Panc1 (cell line): Measurements from ENCODE around the gene STAC3. TPM values are rescaled to one million over a fixed set of nuclear protein-coding genes. Genes with fewer than 3 reads are reported as not detected.

Experiments used
- ATAC-seq: fragments of 200-7000 bp; cut with Tn5 transposase; 2 replicates; pipeline ENCODE4 v1.9.1; 2020; ENCODE audit warnings: mild to moderate bottlenecking, moderate library complexity
- BruUV-seq: library from RNA; stranded (reverse); fragments of 400-500 nt; replicated peaks from 2 replicates; lab custom pipeline; 2021; lab: Mats Ljungman, UMichigan
- CTCF ChIA-PET: fragments of 300-600 bp; sonication (Branson Sonifier 250); formaldehyde crosslinking; loops from one replicate; lab custom pipeline; 2022; ENCODE audit warnings: antibody characterized with exemption; lab: Charles Lee
- POLR2A ChIA-PET: fragments of 300-600 bp; sonication (Branson Sonifier 250); formaldehyde crosslinking; loops from one replicate; lab custom pipeline; 2022; ENCODE audit warnings: antibody characterized with exemption; lab: Charles Lee
- DNase-seq: peaks from one replicate; pipeline ENCODE4 v3.0.0-alpha.2; 2010; ENCODE audit warnings: low read depth, low spot score
- H3K27ac ChIP-seq: 2 replicates; pipeline ENCODE4 v1.5.1; 2011; ENCODE audit warnings: mild to moderate bottlenecking, low read length, inconsistent platforms
- H3K27me3 ChIP-seq: fragments of 200-500 bp; sonication (Bioruptor generic); 2 replicates; pipeline ENCODE4 v1.6.0; 2014; ENCODE audit warnings: low read length, inconsistent platforms; ENCODE audit not compliant: control insufficient read depth, insufficient read depth
- H3K36me3 ChIP-seq: fragments of 200-500 bp; sonication (Bioruptor generic); 2 replicates; pipeline ENCODE4 v1.5.1; 2014; ENCODE audit warnings: inconsistent platforms, mild to moderate bottlenecking, low read length, moderate library complexity; ENCODE audit not compliant: control insufficient read depth, insufficient read depth
- H3K4me1 ChIP-seq: 2 replicates; pipeline ENCODE4 v1.5.1; 2011; ENCODE audit warnings: inconsistent platforms, mild to moderate bottlenecking, low read length, moderate library complexity; ENCODE audit not compliant: control insufficient read depth, insufficient read depth
- H3K4me3 ChIP-seq, 2 experiments: 2 replicates each; pipeline ENCODE4 v1.5.1; 2011 to 2012; ENCODE audit warnings: low read depth in 2 of 2, low read length in 2 of 2, mild to moderate bottlenecking in 2 of 2, inconsistent platforms in 1 of 2, moderate library complexity in 1 of 2
- H3K9me3 ChIP-seq: fragments of 200-500 bp; sonication (Bioruptor generic); 2 replicates; pipeline ENCODE4 v1.5.1; 2014; ENCODE audit warnings: low read depth, mild to moderate bottlenecking, inconsistent platforms, low read length, moderate library complexity; ENCODE audit not compliant: control insufficient read depth, insufficient read depth
- CTCF ChIP-seq: fragments of 450-650 bp; IDR thresholded peaks from 2 replicates; pipeline ENCODE4 v1.5.1; 2017; ENCODE audit warnings: mild to moderate bottlenecking
- POLR2AphosphoS5 ChIP-seq: IDR thresholded peaks from 2 replicates; pipeline ENCODE4 v1.6.1; 2012; ENCODE audit warnings: mild to moderate bottlenecking, low read depth, low read length, moderate library complexity
- SIN3A ChIP-seq: IDR thresholded peaks from 2 replicates; pipeline ENCODE4 v1.6.1; 2012; ENCODE audit warnings: low read depth, mild to moderate bottlenecking, low read length, moderate library complexity, borderline replicate concordance; ENCODE audit not compliant: insufficient read depth
- TCF7L2 ChIP-seq: IDR thresholded peaks from 2 replicates; pipeline ENCODE4 v1.6.1; 2011; ENCODE audit warnings: mild to moderate bottlenecking, low read depth, low read length, inconsistent platforms
- in situ Hi-C: cut with HindIII; loops from 2 replicates; pipeline ENCODE4 v1.10.0; 2016; ENCODE audit warnings: low sequenced_read_pairs, low pct_unique_long_range_greater_than_20kb
- intact Hi-C: fragments of 100-400 bp; cut with micrococcal nuclease; formaldehyde crosslinking; loops from one replicate; pipeline ENCODE4 v1.10.0; 2022; ENCODE audit not compliant: unreplicated experiment
- total RNA-seq: library from RNA; stranded (reverse); gene quantifications from one replicate; pipeline ENCODE4 v1.2.1, GENCODE V29; 2021; ENCODE audit not compliant: unreplicated experiment
- TF ChIP-seq, protein P1 (sequence below), 2 experiments: IDR thresholded peaks; 2 replicates each; pipeline ENCODE4 v1.6.1; 2011 to 2012; ENCODE audit warnings: low read depth in 2 of 2, control low read depth in 1 of 2, low read length in 1 of 2, mild to moderate bottlenecking in 1 of 2, moderate library complexity in 1 of 2; ENCODE audit not compliant: insufficient read depth in 1 of 2

STAC3 gene
- total RNA-seq, 1 experiment from 2014 or later = 0.87 TPM

DNA sequence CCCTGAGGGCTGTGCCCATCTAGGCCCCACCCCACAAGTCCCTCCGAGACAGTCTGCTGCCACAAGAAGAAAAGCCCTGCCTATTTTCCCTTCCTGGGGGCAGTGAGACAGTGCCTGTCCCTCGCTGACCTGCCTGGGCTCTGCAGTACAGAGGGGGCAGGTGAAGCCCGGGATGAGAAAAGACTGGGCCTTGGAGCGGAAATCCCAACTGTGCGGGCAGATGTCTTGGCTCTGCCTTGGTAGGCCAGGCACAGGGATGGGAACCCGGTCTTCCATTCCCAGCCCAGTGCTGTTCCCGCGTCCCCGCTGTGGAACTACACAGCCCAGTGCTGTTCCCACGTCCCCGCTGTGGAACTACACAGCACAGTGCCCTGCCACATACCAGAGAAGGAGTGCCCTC, 47.2 kb downstream of the STAC3 start:
- ChIA-PET POLR2A (no interaction called here), CTCF (no interaction called here)
- ATAC-seq = no peak
- Histone ChIP-seq H3K4me1 (no peaks in the 10 kb centered on the region), H3K4me3 (no peak overlapping the region), H3K27ac (no peak overlapping the region), H3K36me3 (no peaks in the 10 kb centered on the region), H3K9me3 (no peaks in the 10 kb centered on the region), H3K27me3 (no peaks in the 10 kb centered on the region)
- intact Hi-C loops (no loop called here), in situ Hi-C loops (no loop called here)
- no peak for DNase-seq
- BruUV-seq = no TSS peak
- TF ChIP-seq POLR2AphosphoS5 (no peak), TCF7L2 (no peak), CTCF (no peak), SIN3A (no peak)
- TF ChIP-seq, protein P1, sequence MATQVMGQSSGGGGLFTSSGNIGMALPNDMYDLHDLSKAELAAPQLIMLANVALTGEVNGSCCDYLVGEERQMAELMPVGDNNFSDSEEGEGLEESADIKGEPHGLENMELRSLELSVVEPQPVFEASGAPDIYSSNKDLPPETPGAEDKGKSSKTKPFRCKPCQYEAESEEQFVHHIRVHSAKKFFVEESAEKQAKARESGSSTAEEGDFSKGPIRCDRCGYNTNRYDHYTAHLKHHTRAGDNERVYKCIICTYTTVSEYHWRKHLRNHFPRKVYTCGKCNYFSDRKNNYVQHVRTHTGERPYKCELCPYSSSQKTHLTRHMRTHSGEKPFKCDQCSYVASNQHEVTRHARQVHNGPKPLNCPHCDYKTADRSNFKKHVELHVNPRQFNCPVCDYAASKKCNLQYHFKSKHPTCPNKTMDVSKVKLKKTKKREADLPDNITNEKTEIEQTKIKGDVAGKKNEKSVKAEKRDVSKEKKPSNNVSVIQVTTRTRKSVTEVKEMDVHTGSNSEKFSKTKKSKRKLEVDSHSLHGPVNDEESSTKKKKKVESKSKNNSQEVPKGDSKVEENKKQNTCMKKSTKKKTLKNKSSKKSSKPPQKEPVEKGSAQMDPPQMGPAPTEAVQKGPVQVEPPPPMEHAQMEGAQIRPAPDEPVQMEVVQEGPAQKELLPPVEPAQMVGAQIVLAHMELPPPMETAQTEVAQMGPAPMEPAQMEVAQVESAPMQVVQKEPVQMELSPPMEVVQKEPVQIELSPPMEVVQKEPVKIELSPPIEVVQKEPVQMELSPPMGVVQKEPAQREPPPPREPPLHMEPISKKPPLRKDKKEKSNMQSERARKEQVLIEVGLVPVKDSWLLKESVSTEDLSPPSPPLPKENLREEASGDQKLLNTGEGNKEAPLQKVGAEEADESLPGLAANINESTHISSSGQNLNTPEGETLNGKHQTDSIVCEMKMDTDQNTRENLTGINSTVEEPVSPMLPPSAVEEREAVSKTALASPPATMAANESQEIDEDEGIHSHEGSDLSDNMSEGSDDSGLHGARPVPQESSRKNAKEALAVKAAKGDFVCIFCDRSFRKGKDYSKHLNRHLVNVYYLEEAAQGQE (IDR thresholded peaks at IDR 0.05; ENCODE audit: insufficient read depth in 1 of 2, low read depth in 2 of 2, low read length in 1 of 2) = no peak

DNA sequence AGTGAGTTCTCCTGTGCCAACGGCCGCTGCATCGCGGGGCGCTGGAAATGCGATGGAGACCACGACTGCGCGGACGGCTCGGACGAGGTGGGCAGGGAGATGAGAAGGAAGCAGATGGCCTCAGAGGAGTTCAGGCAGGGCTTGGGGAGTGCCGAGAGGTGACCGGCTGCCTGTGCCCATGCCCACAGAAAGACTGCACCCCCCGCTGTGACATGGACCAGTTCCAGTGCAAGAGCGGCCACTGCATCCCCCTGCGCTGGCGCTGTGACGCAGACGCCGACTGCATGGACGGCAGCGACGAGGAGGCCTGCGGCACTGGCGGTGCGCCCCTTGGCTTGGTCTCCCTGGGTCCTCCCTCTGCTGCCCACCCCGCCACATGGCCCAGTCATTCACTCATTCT, 47.8 kb downstream of the STAC3 start:
- TF ChIP-seq SIN3A (no peak), POLR2AphosphoS5 (no peak), TCF7L2 (no peak), CTCF (no peak)
- TF ChIP-seq, protein P1 (IDR thresholded peaks at IDR 0.05; ENCODE audit: insufficient read depth in 1 of 2, low read depth in 2 of 2, low read length in 1 of 2) = no peak
- Histone ChIP-seq H3K4me1 (no peaks in the 10 kb centered on the region), H3K36me3 (no peaks in the 10 kb centered on the region), H3K9me3 (no peaks in the 10 kb centered on the region), H3K4me3 (no peak overlapping the region), H3K27ac (no peak overlapping the region), H3K27me3 (no peaks in the 10 kb centered on the region)
- ChIA-PET CTCF (no interaction called here), POLR2A (no interaction called here)
- in situ Hi-C loops (no loop called here), intact Hi-C loops (no loop called here)
- no TSS peak for BruUV-seq
- ATAC-seq (no peak), DNase-seq (no peak)
